Testis (tissue), 2 donors: ENCODE data around the gene RAB28.

Source experiments
- CTCF ChIP-seq, 3 experiments: fragments of 450-650 bp in 2 of 3; fragments of 200-600 bp in 1 of 3; sonication (generic) in 1 of 3; IDR thresholded peaks; one replicate each; pipeline ENCODE4 v1.5.1; 2016 to 2019; ENCODE audit warnings: antibody characterized with exemption in 3 of 3, mild to moderate bottlenecking in 2 of 3, moderate library complexity in 1 of 3
- POLR2A ChIP-seq: fragments of 450-650 bp; IDR thresholded peaks from one replicate; pipeline ENCODE4 v1.6.1; 2017; ENCODE audit warnings: antibody characterized with exemption, mild to moderate bottlenecking, moderate library complexity

- TF ChIP-seq CTCF (IDR thresholded peaks at IDR 0.05), result no peak
- TF ChIP-seq POLR2A, result no peak
These were observed 135.0 kb downstream of the RAB28 start for GRCh38 chr4:13349096-13349495.
